ENCODE measurements around the gene CLEC14A.

The CLEC14A gene

GRCh38 chr14:38207377-38207735 lies 48.5 kb downstream of the CLEC14A start:
- TF ChIP-seq CTCF (IDR thresholded peaks at IDR 0.05; ENCODE audit: insufficient read depth, low read length, poor library complexity, severe bottlenecking) = no peak
- H3K4me3 ChIP-seq (replicated peaks; ENCODE audit: low read depth, low read length) = no peak overlapping the region
- no peaks in the 10 kb centered on the region for H3K27me3 ChIP-seq (replicated peaks; ENCODE audit: control insufficient read depth, insufficient read depth, low read length)

GRCh38 chr14:38206689-38207376 lies 49.1 kb downstream of the CLEC14A start:
- H3K36me3 ChIP-seq (ENCODE audit: control insufficient read depth, insufficient read depth, low read length) = no peaks in the 10 kb centered on the region
- no peak overlapping the region for H3K4me3 ChIP-seq (replicated peaks; ENCODE audit: low read depth, low read length)
- TF ChIP-seq CTCF (IDR thresholded peaks at IDR 0.05; ENCODE audit: insufficient read depth, low read length, poor library complexity, severe bottlenecking) = no peak
- no peaks in the 10 kb centered on the region for H3K27me3 ChIP-seq (replicated peaks; ENCODE audit: control insufficient read depth, insufficient read depth, low read length)
- no peak for DNase-seq (ENCODE audit: extremely low read depth, insufficient read length)

More at GRCh38 chr14:38207377-38207735, 48.5 kb downstream of the CLEC14A start:
- H3K36me3 ChIP-seq (ENCODE audit: control insufficient read depth, insufficient read depth, low read length) = no peaks in the 10 kb centered on the region
- no peak for DNase-seq (ENCODE audit: extremely low read depth, insufficient read length)

- no peak for DNase-seq (ENCODE audit: extremely low read depth, insufficient read length)
- Histone ChIP-seq H3K4me3 (replicated peaks; ENCODE audit: low read depth, low read length) (no peak overlapping the region), H3K36me3 (ENCODE audit: control insufficient read depth, insufficient read depth, low read length) (no peaks in the 10 kb centered on the region), H3K27me3 (replicated peaks; ENCODE audit: control insufficient read depth, insufficient read depth, low read length) (no peaks in the 10 kb centered on the region)
- no peak for TF ChIP-seq CTCF (IDR thresholded peaks at IDR 0.05; ENCODE audit: insufficient read depth, low read length, poor library complexity, severe bottlenecking)
Measured at GRCh38 chr14:38205949-38206665, 49.8 kb downstream of the CLEC14A start.

GRCh38 chr14:38205119-38205813 lies 50.6 kb downstream of the CLEC14A start:
- no peak for DNase-seq (ENCODE audit: extremely low read depth, insufficient read length)
- TF ChIP-seq CTCF (IDR thresholded peaks at IDR 0.05; ENCODE audit: insufficient read depth, low read length, poor library complexity, severe bottlenecking) = no peak
- Histone ChIP-seq H3K27me3 (replicated peaks; ENCODE audit: control insufficient read depth, insufficient read depth, low read length) (no peaks in the 10 kb centered on the region), H3K4me3 (replicated peaks; ENCODE audit: low read depth, low read length) (no peak overlapping the region), H3K36me3 (ENCODE audit: control insufficient read depth, insufficient read depth, low read length) (no peaks in the 10 kb centered on the region)

- no peak for TF ChIP-seq CTCF (IDR thresholded peaks at IDR 0.05; ENCODE audit: insufficient read depth, low read length, poor library complexity, severe bottlenecking)
- H3K27me3 ChIP-seq (replicated peaks; ENCODE audit: control insufficient read depth, insufficient read depth, low read length) = no peaks in the 10 kb centered on the region
- DNase-seq (ENCODE audit: extremely low read depth, insufficient read length) = no peak
- no peaks in the 10 kb centered on the region for H3K36me3 ChIP-seq (ENCODE audit: control insufficient read depth, insufficient read depth, low read length)
- H3K4me3 ChIP-seq (replicated peaks; ENCODE audit: low read depth, low read length) = no peak overlapping the region
Measured at GRCh38 chr14:38204719-38205115, 51.2 kb downstream of the CLEC14A start.
